A549 (cell line): ENCODE data around the gene ACRBP. TPM values are rescaled to one million over a fixed set of nuclear protein-coding genes. Genes with fewer than 3 reads are reported as not detected.

Experiments
- ATOH8 ChIP-seq: fragments of 250-450 bp; sonication (Bioruptor Pico); IDR thresholded peaks from 2 replicates; pipeline ENCODE4 v1.5.0; 2020; ENCODE audit warnings: low read depth, mild to moderate bottlenecking, moderate library complexity
- CBX8 ChIP-seq: fragments of 200-600 bp; sonication (generic); IDR thresholded peaks from 2 replicates; pipeline ENCODE4 v1.6.1; 2016
- CHD2 ChIP-seq: fragments of 150-350 bp; IDR thresholded peaks from 2 replicates; pipeline ENCODE4 v1.6.1; 2014; ENCODE audit warnings: low read length; ENCODE audit not compliant: partially characterized antibody
- CTCF ChIP-seq: fragments of >200 bp; sonication (Bioruptor Twin); formaldehyde crosslinking; IDR thresholded peaks from 3 replicates; pipeline ENCODE4 v1.5.1; 2016
- EHF ChIP-seq: fragments of 250-450 bp; sonication (Bioruptor Pico); IDR thresholded peaks from 2 replicates; pipeline ENCODE4 v1.5.0; 2020; ENCODE audit warnings: mild to moderate bottlenecking
- FOSB ChIP-seq: fragments of 250-450 bp; sonication (Bioruptor Pico); IDR thresholded peaks from 2 replicates; pipeline ENCODE4 v1.5.0; 2020; ENCODE audit warnings: mild to moderate bottlenecking, moderate library complexity
- GATA3 ChIP-seq: IDR thresholded peaks from 2 replicates; pipeline ENCODE4 v1.6.1; 2012; ENCODE audit warnings: borderline replicate concordance
- HDAC2 ChIP-seq: fragments of 200-600 bp; sonication (generic); IDR thresholded peaks from 2 replicates; pipeline ENCODE4 v1.6.1; 2016
- HEYL ChIP-seq: fragments of 250-450 bp; sonication (Bioruptor Pico); IDR thresholded peaks from 2 replicates; pipeline ENCODE4 v1.8.0; 2021; ENCODE audit warnings: mild to moderate bottlenecking, moderate library complexity
- HMGXB4 ChIP-seq: fragments of 250-450 bp; sonication (Bioruptor Pico); IDR thresholded peaks from 2 replicates; pipeline ENCODE4 v1.5.0; 2021; ENCODE audit warnings: mild to moderate bottlenecking, moderate library complexity, borderline replicate concordance
- HOXA7 ChIP-seq: fragments of 250-450 bp; sonication (Bioruptor Pico); IDR thresholded peaks from 2 replicates; pipeline ENCODE4 v1.5.0; 2020; ENCODE audit warnings: mild to moderate bottlenecking, moderate library complexity
- KDM1A ChIP-seq: fragments of 200-600 bp; sonication (generic); IDR thresholded peaks from 2 replicates; pipeline ENCODE4 v1.6.1; 2016; ENCODE audit warnings: low read depth, mild to moderate bottlenecking
- KDM5A ChIP-seq: fragments of 200-600 bp; sonication (generic); IDR thresholded peaks from 2 replicates; pipeline ENCODE4 v1.6.1; 2016; ENCODE audit warnings: antibody characterized with exemption, mild to moderate bottlenecking
- MAZ ChIP-seq: fragments of 150-350 bp; IDR thresholded peaks from 2 replicates; pipeline ENCODE4 v1.6.1; 2014; ENCODE audit warnings: antibody characterized with exemption, low read depth, low read length, borderline replicate concordance
- NFE2L2 ChIP-seq: fragments of 150-350 bp; conservative IDR thresholded peaks from 2 replicates; pipeline ENCODE4 v1.6.1; 2014; ENCODE audit warnings: low read length
- PBX3 ChIP-seq: IDR thresholded peaks from 2 replicates; pipeline ENCODE4 v1.6.1; 2012
- PHF8 ChIP-seq: fragments of 200-600 bp; sonication (generic); IDR thresholded peaks from 2 replicates; pipeline ENCODE4 v1.6.1; 2016; ENCODE audit warnings: low read depth, mild to moderate bottlenecking, antibody characterized with exemption, moderate library complexity, borderline replicate concordance
- POLR2A ChIP-seq: IDR thresholded peaks from 2 replicates; pipeline ENCODE4 v1.6.1; 2012; ENCODE audit warnings: mild to moderate bottlenecking, low read length
- POLR2AphosphoS2 ChIP-seq: conservative IDR thresholded peaks from 2 replicates; pipeline ENCODE4 v1.6.1; 2012; ENCODE audit warnings: low read length, improper control_type of control experiment, inconsistent platforms
- RAD21 ChIP-seq, 2 experiments: fragments of >200 bp in 1 of 2; sonication (Bioruptor Twin) in 1 of 2; formaldehyde crosslinking in 1 of 2; IDR thresholded peaks in 1 of 2; conservative IDR thresholded peaks in 1 of 2; 2 replicates in 1 of 2; 3 replicates in 1 of 2; pipeline ENCODE4 v1.6.1; 2012 to 2018; ENCODE audit warnings: inconsistent platforms in 1 of 2
- REST ChIP-seq: fragments of 200-600 bp; sonication (generic); IDR thresholded peaks from 2 replicates; pipeline ENCODE4 v1.6.1; 2016; ENCODE audit warnings: antibody characterized with exemption, mild to moderate bottlenecking, moderate library complexity
- SREBF2 ChIP-seq: fragments of 450-650 bp; IDR thresholded peaks from 2 replicates; pipeline ENCODE4 v1.6.1; 2014; ENCODE audit warnings: mild to moderate bottlenecking, moderate library complexity
- TFCP2L1 ChIP-seq: fragments of 250-450 bp; sonication (Bioruptor Pico); IDR thresholded peaks from 2 replicates; pipeline ENCODE4 v1.5.0; 2021; ENCODE audit warnings: mild to moderate bottlenecking
- TP53 ChIP-seq: fragments of 250-450 bp; sonication (Bioruptor Pico); IDR thresholded peaks from 2 replicates; pipeline ENCODE4 v1.5.0; 2021; ENCODE audit warnings: mild to moderate bottlenecking, moderate library complexity
- USF2 ChIP-seq: fragments of 450-650 bp; IDR thresholded peaks from 2 replicates; pipeline ENCODE4 v1.6.1; 2014; ENCODE audit warnings: antibody characterized with exemption
- polyA plus RNA-seq, 4 experiments: library from polyadenylated mRNA; depleted of rRNA in 3 of 4; stranded (reverse); fragments of >200 nt; fragmentation: RNase III in 1 of 4; extraction: RNeasy Plus Mini Kit Qiagen cat#74134 plus additional on column Dnase treatment in 1 of 4; gene quantifications; 2 replicates in 3 of 4; 3 replicates in 1 of 4; pipeline ENCODE4 v1.2.3, GENCODE V29; 2011 to 2017

ACRBP gene
- polyA plus RNA-seq, 2 of the 4 experiments (the other 2 are of a cell fraction) = 0.34 to 0.70 TPM

GRCh38 chr12:6662906-6663742 is 15.9 kb upstream of the ACRBP start, which contains the start of gene ING4 (continued):
- no peak; the same call in 1 of the 2 replicates for TF ChIP-seq TFCP2L1 (CRISPR knock-in tag)
- TF ChIP-seq CBX8 = no peak
- peak; percentile 51; the same call in 1 of the 2 replicates for TF ChIP-seq HEYL (CRISPR knock-in tag)
- TF ChIP-seq GATA3 = no peak; the same call in 1 of the 2 replicates
- TF ChIP-seq RAD21 (conservative IDR thresholded peaks at IDR 0.05 in 1 of 2, IDR thresholded peaks at IDR 0.05 in 1 of 2) = no peak
- no peak for TF ChIP-seq USF2
- TF ChIP-seq KDM1A = no peak
- TF ChIP-seq CTCF = no peak
- TF ChIP-seq SREBF2 = no peak
- TF ChIP-seq PBX3 = peak; percentile 71; the same call in 1 of the 2 replicates
- TF ChIP-seq NFE2L2 = no peak
- peak; percentile 88 for TF ChIP-seq EHF
- TF ChIP-seq TP53 (CRISPR knock-in tag) = peak; percentile 34; the same call in 1 of the 2 replicates
- no peak for TF ChIP-seq CHD2
- 0 out of 2 replicates have a peak, but pooled peaks have one; percentile 24 for TF ChIP-seq PHF8
- TF ChIP-seq MAZ = no peak
- TF ChIP-seq FOSB (CRISPR knock-in tag) = 0 out of 2 replicates have a peak, but pooled peaks have one; percentile 29
- peak; percentile 83; the same call in 1 of the 2 replicates for TF ChIP-seq ATOH8 (CRISPR knock-in tag)
- peak; percentile 75; the same call in 1 of the 2 replicates for TF ChIP-seq HMGXB4
- TF ChIP-seq KDM5A = peak; percentile 96
- TF ChIP-seq HDAC2 = no peak
- no peak for TF ChIP-seq POLR2AphosphoS2
- TF ChIP-seq HOXA7 (CRISPR knock-in tag) = 0 out of 2 replicates have a peak, but pooled peaks have one; percentile 71
- TF ChIP-seq REST = no peak
- TF ChIP-seq POLR2A = no peak; the same call in 1 of the 2 replicates
